Trophoblast cell (in vitro differentiated cells and primary cell): ENCODE measurements around the gene FXN.
A peak's percentile ranks its signal among the peaks of the same experiment; 100 is the strongest.

Experiments
- DNase-seq, 2 donors: peaks; one replicate each; pipeline ENCODE4 v3.0.0-alpha.2; 2016
- H2AFZ ChIP-seq: 2 replicates; pipeline ENCODE4 v1.6.1; 2013; ENCODE audit warnings: low read length, moderate library complexity, mild to moderate bottlenecking; ENCODE audit not compliant: insufficient read depth, poor library complexity
- H2AK5ac ChIP-seq: 2 replicates; pipeline ENCODE4 v1.6.1; 2013; ENCODE audit warnings: mild to moderate bottlenecking, low read length
- H2BK120ac ChIP-seq: 2 replicates; pipeline ENCODE4 v1.6.1; 2013; ENCODE audit warnings: low read length, mild to moderate bottlenecking, moderate library complexity; ENCODE audit not compliant: insufficient read depth, poor library complexity
- H2BK12ac ChIP-seq: 2 replicates; pipeline ENCODE4 v1.6.1; 2013; ENCODE audit warnings: mild to moderate bottlenecking, low read length, moderate library complexity
- H2BK5ac ChIP-seq: 2 replicates; pipeline ENCODE4 v1.6.1; 2013; ENCODE audit warnings: low read length, low read depth, moderate library complexity, mild to moderate bottlenecking; ENCODE audit not compliant: poor library complexity
- H3K14ac ChIP-seq: 2 replicates; pipeline ENCODE4 v1.6.1; 2013; ENCODE audit warnings: mild to moderate bottlenecking, low read length
- H3K18ac ChIP-seq: 2 replicates; pipeline ENCODE4 v1.6.1; 2013; ENCODE audit warnings: mild to moderate bottlenecking, low read length
- H3K23ac ChIP-seq: 2 replicates; pipeline ENCODE4 v1.6.1; 2013; ENCODE audit warnings: low read length
- H3K27ac ChIP-seq: 2 replicates; pipeline ENCODE4 v1.5.1; 2013; ENCODE audit warnings: low read depth, mild to moderate bottlenecking, inconsistent platforms, low read length, moderate library complexity
- H3K27me3 ChIP-seq: 2 replicates; pipeline ENCODE4 v1.6.1; 2013; ENCODE audit warnings: inconsistent platforms, mild to moderate bottlenecking, low read length, moderate library complexity; ENCODE audit not compliant: insufficient read depth
- H3K36me3 ChIP-seq, 2 experiments: 1 replicate in 1 of 2; 2 replicates in 1 of 2; pipeline ENCODE4 v1.6.1; 2013; ENCODE audit warnings: low read length in 2 of 2, mild to moderate bottlenecking in 2 of 2, moderate library complexity in 1 of 2; ENCODE audit not compliant: insufficient read depth in 2 of 2, control insufficient read depth in 1 of 2
- H3K4ac ChIP-seq: 2 replicates; pipeline ENCODE4 v1.6.1; 2013; ENCODE audit warnings: low read depth, mild to moderate bottlenecking, low read length, moderate library complexity
- H3K4me1 ChIP-seq, 2 experiments: 1 replicate in 1 of 2; 2 replicates in 1 of 2; pipeline ENCODE4 v1.6.1; 2013; ENCODE audit warnings: low read length in 2 of 2, mild to moderate bottlenecking in 2 of 2, moderate library complexity in 1 of 2; ENCODE audit not compliant: insufficient read depth in 2 of 2, control insufficient read depth in 1 of 2
- H3K4me2 ChIP-seq: 2 replicates; pipeline ENCODE4 v1.6.1; 2013; ENCODE audit warnings: inconsistent platforms, mild to moderate bottlenecking, low read length, moderate library complexity
- H3K4me3 ChIP-seq: 2 replicates; pipeline ENCODE4 v1.5.1; 2013; ENCODE audit warnings: mild to moderate bottlenecking, low read depth, low read length, inconsistent platforms
- H3K79me1 ChIP-seq: one replicate; pipeline ENCODE4 v1.6.1; 2013; ENCODE audit warnings: low read length
- H3K79me2 ChIP-seq: 2 replicates; pipeline ENCODE4 v1.6.1; 2013; ENCODE audit warnings: low read length, mild to moderate bottlenecking; ENCODE audit not compliant: control insufficient read depth, insufficient read depth, poor library complexity
- H3K9ac ChIP-seq: 2 replicates; pipeline ENCODE4 v1.6.1; 2013; ENCODE audit warnings: mild to moderate bottlenecking, low read length
- H3K9me3 ChIP-seq: 2 replicates; pipeline ENCODE4 v1.6.1; 2013; ENCODE audit warnings: low read depth, mild to moderate bottlenecking, control low read depth, inconsistent platforms, low read length; ENCODE audit not compliant: insufficient read depth
- H4K12ac ChIP-seq: 2 replicates; pipeline ENCODE4 v1.6.1; 2013; ENCODE audit warnings: low read depth, mild to moderate bottlenecking, low read length, moderate library complexity
- H4K8ac ChIP-seq: 2 replicates; pipeline ENCODE4 v1.6.1; 2013; ENCODE audit warnings: low read depth, mild to moderate bottlenecking, low read length, moderate library complexity
- H4K91ac ChIP-seq: one replicate; pipeline ENCODE4 v1.6.1; 2013; ENCODE audit warnings: low read depth, mild to moderate bottlenecking, low read length, moderate library complexity
- WGBS: extraction: QIAGEN DNeasy Blood & Tissue Kit; methylation state at CpG from one replicate; pipeline ENCODE4 v1.1.7; 2013; ENCODE audit warnings: missing lambda C conversion rate; ENCODE audit not compliant: insufficient read length, insufficient coverage; ENCODE audit errors: extremely low coverage; 5-methylcytosine and 5-hydroxymethylcytosine counted together

Gene FXN

GRCh38 chr9:69089082-69089481 is 53.5 kb downstream of the FXN start:
- Histone ChIP-seq H2AK5ac (no peak overlapping the region), H3K4me3 (no peak overlapping the region), H3K27me3 (no peaks in the 10 kb centered on the region), H3K4me1 (peaks cover 2 to 7% of the 10 kb centered on the region in 2 experiments), H3K4me2 (no peak overlapping the region), H2AFZ (no peak overlapping the region), H3K18ac (no peak overlapping the region), H3K4ac (no peak overlapping the region), H3K9ac (no peak overlapping the region), H4K12ac (no peak overlapping the region), H2BK12ac (no peak overlapping the region), H4K8ac (no peak overlapping the region), H3K27ac (no peak overlapping the region), H3K14ac (no peak overlapping the region), H3K36me3 (no peaks in the 10 kb centered on the region), H3K9me3 (no peaks in the 10 kb centered on the region), H3K23ac (no peak overlapping the region), H3K79me1 (no peaks in the 10 kb centered on the region), H4K91ac (no peak overlapping the region), H2BK120ac (no peak overlapping the region), H2BK5ac (no peak overlapping the region), H3K79me2 (no peaks in the 10 kb centered on the region)
- DNase-seq, result peak in 1 of 2 donors; percentile 24
- WGBS, result no CpG with 5 or more reads among the region's 5 CpGs

GRCh38 chr9:69089491-69089890 is 53.9 kb downstream of the FXN start:
- H3K27me3 ChIP-seq, result no peaks in the 10 kb centered on the region
- H3K23ac ChIP-seq, result no peak overlapping the region
- DNase-seq, result no peak
- H3K4ac ChIP-seq, result no peak overlapping the region
- H3K79me1 ChIP-seq, result no peaks in the 10 kb centered on the region
- no peak overlapping the region for H2BK12ac ChIP-seq
- no peak overlapping the region for H3K27ac ChIP-seq
- no peak overlapping the region for H4K91ac ChIP-seq
- no peaks in the 10 kb centered on the region for H3K36me3 ChIP-seq
- no peak overlapping the region for H3K9ac ChIP-seq
- no peak overlapping the region for H3K4me2 ChIP-seq
- H2AK5ac ChIP-seq, result no peak overlapping the region
- peaks cover 2 to 7% of the 10 kb centered on the region in 2 experiments for H3K4me1 ChIP-seq
- H4K12ac ChIP-seq, result no peak overlapping the region
- H3K14ac ChIP-seq, result no peak overlapping the region
- WGBS, result no CpG with 5 or more reads among the region's 9 CpGs
- no peak overlapping the region for H2BK5ac ChIP-seq
- H3K4me3 ChIP-seq, result no peak overlapping the region
- H3K9me3 ChIP-seq, result no peaks in the 10 kb centered on the region
- H2AFZ ChIP-seq, result peak overlapping the region; percentile 6
- H3K79me2 ChIP-seq, result no peaks in the 10 kb centered on the region
- H2BK120ac ChIP-seq, result no peak overlapping the region
- no peak overlapping the region for H3K18ac ChIP-seq
- no peak overlapping the region for H4K8ac ChIP-seq

GRCh38 chr9:69090140-69090750 is 54.7 kb downstream of the FXN start:
- Histone ChIP-seq H2BK120ac (no peak overlapping the region), H3K36me3 (no peaks in the 10 kb centered on the region), H3K79me2 (no peaks in the 10 kb centered on the region), H3K4ac (no peak overlapping the region), H4K91ac (no peak overlapping the region), H3K9ac (no peak overlapping the region), H3K27me3 (no peaks in the 10 kb centered on the region), H4K12ac (no peak overlapping the region), H2BK12ac (no peak overlapping the region), H3K9me3 (no peaks in the 10 kb centered on the region), H3K18ac (no peak overlapping the region), H3K14ac (no peak overlapping the region), H3K23ac (no peak overlapping the region), H2BK5ac (no peak overlapping the region), H3K4me2 (no peak overlapping the region), H3K4me3 (no peak overlapping the region), H2AK5ac (no peak overlapping the region), H3K27ac (no peak overlapping the region), H4K8ac (no peak overlapping the region), H3K4me1 (peaks cover 2 to 7% of the 10 kb centered on the region in 2 experiments), H2AFZ (no peak overlapping the region), H3K79me1 (no peaks in the 10 kb centered on the region)
- WGBS, result no CpG with 5 or more reads among the region's 4 CpGs
- no peak for DNase-seq

GRCh38 chr9:69090946-69091345 is 55.4 kb downstream of the FXN start:
- WGBS, result no CpG with 5 or more reads among the region's 3 CpGs
- Histone ChIP-seq H3K27ac (no peak overlapping the region), H2AFZ (no peak overlapping the region), H3K27me3 (no peaks in the 10 kb centered on the region), H4K91ac (no peak overlapping the region), H3K36me3 (no peaks in the 10 kb centered on the region), H3K79me1 (no peaks in the 10 kb centered on the region), H3K79me2 (no peaks in the 10 kb centered on the region), H3K4me1 (peaks cover 2 to 7% of the 10 kb centered on the region in 2 experiments), H2AK5ac (no peak overlapping the region), H4K8ac (no peak overlapping the region), H3K9ac (no peak overlapping the region), H2BK12ac (no peak overlapping the region), H4K12ac (no peak overlapping the region), H3K4me2 (no peak overlapping the region), H3K18ac (no peak overlapping the region), H2BK5ac (no peak overlapping the region), H3K4ac (no peak overlapping the region), H3K9me3 (no peaks in the 10 kb centered on the region), H3K14ac (no peak overlapping the region), H3K23ac (no peak overlapping the region), H3K4me3 (no peak overlapping the region), H2BK120ac (no peak overlapping the region)
- DNase-seq, result no peak
